GM18508 (cell line): Measurements from ENCODE around the gene KEAP1.

Experiments
- ATAC-seq: cut with Tn5 transposase; IDR thresholded peaks from one replicate; pipeline ENCODE4 v1.9.1; 2021; ENCODE audit warnings: moderate number of reproducible peaks; ENCODE audit not compliant: insufficient read depth, unreplicated experiment

KEAP1 gene

GRCh38 chr19:10452726-10453618 lies 50.2 kb downstream of the KEAP1 start:
- ATAC-seq, result no peak

GRCh38 chr19:10450853-10451609 lies 52.1 kb downstream of the KEAP1 start:
- ATAC-seq, result no peak

GRCh38 chr19:10450191-10450852 lies 52.8 kb downstream of the KEAP1 start:
- no peak for ATAC-seq

GRCh38 chr19:10449037-10449436 lies 54.1 kb downstream of the KEAP1 start:
- ATAC-seq, result no peak

- no peak for ATAC-seq
Observed at GRCh38 chr19:10442698-10443097, 60.5 kb downstream of the KEAP1 start.

GRCh38 chr19:10439588-10439987 lies 63.6 kb downstream of the KEAP1 start:
- no peak for ATAC-seq
